Liver (tissue), 9 donors: ENCODE results near the gene KRTAP10-6. TPM values are rescaled to one million over a fixed set of nuclear protein-coding genes. Genes with fewer than 3 reads are reported as not detected.

Experiments used
- DNase-seq: peaks from one replicate; pipeline ENCODE4 v3.0.0-alpha.2; 2017; ENCODE audit warnings: low spot score
- H3K27ac ChIP-seq, 2 donors: one replicate each; pipeline ENCODE4 v1.7.0; 2013; ENCODE audit warnings: inconsistent platforms in 2 of 2, low read length in 2 of 2, control low read depth in 1 of 2, low read depth in 1 of 2, mild to moderate bottlenecking in 1 of 2
- H3K27me3 ChIP-seq, 4 donors: one replicate each; pipeline versions ENCODE4 v1.6.1 to v1.7.0; 2013; ENCODE audit warnings: low read length in 3 of 4, inconsistent platforms in 1 of 4, mild to moderate bottlenecking in 1 of 4, moderate library complexity in 1 of 4; ENCODE audit not compliant: control insufficient read depth in 4 of 4, insufficient read depth in 4 of 4
- H3K36me3 ChIP-seq, 4 donors: one replicate each; pipeline versions ENCODE4 v1.6.1 to v1.7.0; 2013; ENCODE audit warnings: low read length in 3 of 4, mild to moderate bottlenecking in 3 of 4, low read depth in 1 of 4, moderate library complexity in 1 of 4; ENCODE audit not compliant: control insufficient read depth in 4 of 4, insufficient read depth in 3 of 4
- H3K4me1 ChIP-seq, 4 donors: one replicate each; pipeline versions ENCODE4 v1.6.1 to v1.7.0; 2013; ENCODE audit warnings: low read length in 3 of 4, mild to moderate bottlenecking in 3 of 4, moderate library complexity in 1 of 4; ENCODE audit not compliant: control insufficient read depth in 4 of 4, insufficient read depth in 4 of 4
- H3K4me3 ChIP-seq, 3 donors: one replicate each; pipeline versions ENCODE4 v1.6.1 to v1.7.0; 2013; ENCODE audit warnings: low read length in 3 of 3, control low read depth in 1 of 3, low read depth in 1 of 3, mild to moderate bottlenecking in 1 of 3
- H3K9ac ChIP-seq, 2 donors: one replicate each; pipeline ENCODE4 v1.7.0; 2013; ENCODE audit warnings: low read length in 2 of 2, mild to moderate bottlenecking in 2 of 2, moderate library complexity in 2 of 2, control low read depth in 1 of 2, low read depth in 1 of 2
- H3K9me3 ChIP-seq, 4 donors: one replicate each; pipeline versions ENCODE4 v1.6.1 to v1.7.0; 2013; ENCODE audit warnings: low read length in 3 of 4; ENCODE audit not compliant: control insufficient read depth in 4 of 4
- EGR1 ChIP-seq, 2 donors: IDR thresholded peaks; 2 replicates each; pipeline ENCODE4 v1.6.1; 2016 to 2018; ENCODE audit warnings: antibody characterized with exemption in 2 of 2, low read depth in 2 of 2
- FOXA1 ChIP-seq: IDR thresholded peaks from 2 replicates; pipeline ENCODE4 v1.6.1; 2016; ENCODE audit warnings: antibody characterized with exemption
- FOXA2 ChIP-seq: IDR thresholded peaks from 2 replicates; pipeline ENCODE4 v1.6.1; 2016; ENCODE audit warnings: antibody characterized with exemption
- GABPA ChIP-seq, 2 donors: IDR thresholded peaks in 1 of 2; conservative IDR thresholded peaks in 1 of 2; 2 replicates each; pipeline ENCODE4 v1.6.1; 2016; ENCODE audit warnings: antibody characterized with exemption in 2 of 2, mild to moderate bottlenecking in 1 of 2, moderate library complexity in 1 of 2
- HNF4A ChIP-seq, 2 donors: conservative IDR thresholded peaks; 2 replicates each; pipeline ENCODE4 v1.6.1; 2016; ENCODE audit warnings: antibody characterized with exemption in 2 of 2, mild to moderate bottlenecking in 2 of 2
- HNF4G ChIP-seq: IDR thresholded peaks from 2 replicates; pipeline ENCODE4 v1.6.1; 2016; ENCODE audit warnings: antibody characterized with exemption
- JUND ChIP-seq, 2 donors: IDR thresholded peaks; 2 replicates each; pipeline ENCODE4 v1.6.1; 2016; ENCODE audit warnings: antibody characterized with exemption in 2 of 2
- NR2F2 ChIP-seq: IDR thresholded peaks from 2 replicates; pipeline ENCODE4 v1.6.1; 2016; ENCODE audit warnings: antibody characterized with exemption
- RAD21 ChIP-seq, 2 donors: IDR thresholded peaks; 2 replicates each; pipeline ENCODE4 v1.6.1; 2016; ENCODE audit warnings: antibody characterized with exemption in 2 of 2, mild to moderate bottlenecking in 2 of 2
- SP1 ChIP-seq: IDR thresholded peaks from 2 replicates; pipeline ENCODE4 v1.6.1; 2018; ENCODE audit warnings: antibody characterized with exemption, mild to moderate bottlenecking
- TAF1 ChIP-seq: conservative IDR thresholded peaks from 2 replicates; pipeline ENCODE4 v1.6.1; 2016; ENCODE audit warnings: antibody characterized with exemption, mild to moderate bottlenecking
- YY1 ChIP-seq: IDR thresholded peaks from 2 replicates; pipeline ENCODE4 v1.6.1; 2016; ENCODE audit warnings: antibody characterized with exemption, mild to moderate bottlenecking
- WGBS: extraction: QIAGEN DNeasy Blood & Tissue Kit; methylation state at CpG from one replicate; pipeline ENCODE4 v1.1.7; 2013; 5-methylcytosine and 5-hydroxymethylcytosine counted together
- polyA plus RNA-seq, 2 donors: library from polyadenylated mRNA; stranded (reverse) in 1 of 2; unstranded in 1 of 2; fragments of 200-250 nt in 1 of 2; fragments of >200 nt in 1 of 2; fragmentation: Nextera tagmentation in 1 of 2; extraction: Ambion mirVana in 1 of 2; gene quantifications; one replicate each; pipeline versions ENCODE4 v1.2.1 to v1.2.3, GENCODE V29; 2013 to 2015
- total RNA-seq, 2 donors: library from RNA; depleted of rRNA; stranded (reverse); fragments of >200 nt; gene quantifications; one replicate each; pipeline ENCODE4 v1.2.3, GENCODE V29; 2014
- TF ChIP-seq, protein P1 (sequence below): IDR thresholded peaks from 2 replicates; pipeline ENCODE4 v1.6.1; 2016; ENCODE audit warnings: antibody characterized with exemption, mild to moderate bottlenecking
- TF ChIP-seq, protein P2 (sequence below): IDR thresholded peaks from 2 replicates; pipeline ENCODE4 v1.6.1; 2016; ENCODE audit warnings: antibody characterized with exemption
- TF ChIP-seq, protein P3 (sequence below): IDR thresholded peaks from 2 replicates; pipeline ENCODE4 v1.6.1; 2016; ENCODE audit warnings: antibody characterized with exemption
- TF ChIP-seq, protein P4 (sequence below): fragments of 150-350 bp; IDR thresholded peaks from 2 replicates; pipeline ENCODE4 v1.5.1; 2017; ENCODE audit warnings: improper control_type of control experiment, low read depth, low read length; ENCODE audit not compliant: missing input control
- TF ChIP-seq, protein P5 (sequence below): IDR thresholded peaks from 2 replicates; pipeline ENCODE4 v1.6.1; 2016; ENCODE audit warnings: antibody characterized with exemption
- donor health status: healthy.
- donor health status: healthy.
- donor health status: healthy.
- donor health status: healthy.
- donor health status: healthy.

Gene KRTAP10-6
- total and polyA plus RNA-seq, 4 donors = not detected

DNA sequence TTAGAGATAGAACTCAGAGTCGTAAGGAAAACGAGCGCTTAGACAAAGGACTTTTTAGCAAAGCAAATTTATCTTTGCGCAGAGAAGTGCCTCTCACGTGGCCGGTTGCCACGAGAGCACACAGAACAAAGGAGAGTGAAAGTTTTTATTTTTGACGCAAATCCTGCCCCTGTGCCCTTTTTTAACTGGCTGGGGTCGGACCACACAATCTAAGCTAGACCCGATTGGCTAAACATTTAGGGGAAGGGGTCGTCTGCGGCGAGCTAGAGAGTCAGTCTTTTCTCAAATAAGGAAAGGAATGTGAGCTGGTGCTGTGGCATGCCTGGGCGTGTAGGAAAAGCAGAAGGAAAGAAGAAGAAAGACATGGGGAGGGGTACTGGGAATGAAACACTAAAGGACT, 43.4 kb downstream of the KRTAP10-6 start:
- WGBS = 35% methylated on average over 14 of the region's 14 CpGs
- Histone ChIP-seq H3K9me3 (no peaks in the 10 kb centered on the region), H3K27ac (no peak overlapping the region), H3K27me3 (peaks cover 0 to 2% (median 0%) of the 10 kb centered on the region in 4 donors), H3K9ac (no peak overlapping the region), H3K36me3 (no peaks in the 10 kb centered on the region), H3K4me3 (no peak overlapping the region), H3K4me1 (no peaks in the 10 kb centered on the region)
- DNase-seq = no peak
- TF ChIP-seq, protein P1, sequence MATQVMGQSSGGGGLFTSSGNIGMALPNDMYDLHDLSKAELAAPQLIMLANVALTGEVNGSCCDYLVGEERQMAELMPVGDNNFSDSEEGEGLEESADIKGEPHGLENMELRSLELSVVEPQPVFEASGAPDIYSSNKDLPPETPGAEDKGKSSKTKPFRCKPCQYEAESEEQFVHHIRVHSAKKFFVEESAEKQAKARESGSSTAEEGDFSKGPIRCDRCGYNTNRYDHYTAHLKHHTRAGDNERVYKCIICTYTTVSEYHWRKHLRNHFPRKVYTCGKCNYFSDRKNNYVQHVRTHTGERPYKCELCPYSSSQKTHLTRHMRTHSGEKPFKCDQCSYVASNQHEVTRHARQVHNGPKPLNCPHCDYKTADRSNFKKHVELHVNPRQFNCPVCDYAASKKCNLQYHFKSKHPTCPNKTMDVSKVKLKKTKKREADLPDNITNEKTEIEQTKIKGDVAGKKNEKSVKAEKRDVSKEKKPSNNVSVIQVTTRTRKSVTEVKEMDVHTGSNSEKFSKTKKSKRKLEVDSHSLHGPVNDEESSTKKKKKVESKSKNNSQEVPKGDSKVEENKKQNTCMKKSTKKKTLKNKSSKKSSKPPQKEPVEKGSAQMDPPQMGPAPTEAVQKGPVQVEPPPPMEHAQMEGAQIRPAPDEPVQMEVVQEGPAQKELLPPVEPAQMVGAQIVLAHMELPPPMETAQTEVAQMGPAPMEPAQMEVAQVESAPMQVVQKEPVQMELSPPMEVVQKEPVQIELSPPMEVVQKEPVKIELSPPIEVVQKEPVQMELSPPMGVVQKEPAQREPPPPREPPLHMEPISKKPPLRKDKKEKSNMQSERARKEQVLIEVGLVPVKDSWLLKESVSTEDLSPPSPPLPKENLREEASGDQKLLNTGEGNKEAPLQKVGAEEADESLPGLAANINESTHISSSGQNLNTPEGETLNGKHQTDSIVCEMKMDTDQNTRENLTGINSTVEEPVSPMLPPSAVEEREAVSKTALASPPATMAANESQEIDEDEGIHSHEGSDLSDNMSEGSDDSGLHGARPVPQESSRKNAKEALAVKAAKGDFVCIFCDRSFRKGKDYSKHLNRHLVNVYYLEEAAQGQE = no peak
- no peak for TF ChIP-seq FOXA2
- no peak for TF ChIP-seq HNF4A (conservative IDR thresholded peaks at IDR 0.05)
- TF ChIP-seq RAD21 (IDR thresholded peaks at IDR 0.05) = no peak
- no peak for TF ChIP-seq JUND (IDR thresholded peaks at IDR 0.05)
- TF ChIP-seq, protein P2, sequence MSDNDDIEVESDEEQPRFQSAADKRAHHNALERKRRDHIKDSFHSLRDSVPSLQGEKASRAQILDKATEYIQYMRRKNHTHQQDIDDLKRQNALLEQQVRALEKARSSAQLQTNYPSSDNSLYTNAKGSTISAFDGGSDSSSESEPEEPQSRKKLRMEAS = no peak
- TF ChIP-seq GABPA (IDR thresholded peaks at IDR 0.05 in 1 of 2, conservative IDR thresholded peaks at IDR 0.05 in 1 of 2) = no peak
- no peak for TF ChIP-seq SP1
- TF ChIP-seq NR2F2 = no peak
- TF ChIP-seq EGR1 (IDR thresholded peaks at IDR 0.05; ENCODE audit: low read depth in 2 of 2) = no peak
- no peak for TF ChIP-seq FOXA1
- no peak for TF ChIP-seq HNF4G
- TF ChIP-seq, protein P3, sequence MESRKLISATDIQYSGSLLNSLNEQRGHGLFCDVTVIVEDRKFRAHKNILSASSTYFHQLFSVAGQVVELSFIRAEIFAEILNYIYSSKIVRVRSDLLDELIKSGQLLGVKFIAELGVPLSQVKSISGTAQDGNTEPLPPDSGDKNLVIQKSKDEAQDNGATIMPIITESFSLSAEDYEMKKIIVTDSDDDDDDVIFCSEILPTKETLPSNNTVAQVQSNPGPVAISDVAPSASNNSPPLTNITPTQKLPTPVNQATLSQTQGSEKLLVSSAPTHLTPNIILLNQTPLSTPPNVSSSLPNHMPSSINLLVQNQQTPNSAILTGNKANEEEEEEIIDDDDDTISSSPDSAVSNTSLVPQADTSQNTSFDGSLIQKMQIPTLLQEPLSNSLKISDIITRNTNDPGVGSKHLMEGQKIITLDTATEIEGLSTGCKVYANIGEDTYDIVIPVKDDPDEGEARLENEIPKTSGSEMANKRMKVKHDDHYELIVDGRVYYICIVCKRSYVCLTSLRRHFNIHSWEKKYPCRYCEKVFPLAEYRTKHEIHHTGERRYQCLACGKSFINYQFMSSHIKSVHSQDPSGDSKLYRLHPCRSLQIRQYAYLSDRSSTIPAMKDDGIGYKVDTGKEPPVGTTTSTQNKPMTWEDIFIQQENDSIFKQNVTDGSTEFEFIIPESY = no peak

DNA sequence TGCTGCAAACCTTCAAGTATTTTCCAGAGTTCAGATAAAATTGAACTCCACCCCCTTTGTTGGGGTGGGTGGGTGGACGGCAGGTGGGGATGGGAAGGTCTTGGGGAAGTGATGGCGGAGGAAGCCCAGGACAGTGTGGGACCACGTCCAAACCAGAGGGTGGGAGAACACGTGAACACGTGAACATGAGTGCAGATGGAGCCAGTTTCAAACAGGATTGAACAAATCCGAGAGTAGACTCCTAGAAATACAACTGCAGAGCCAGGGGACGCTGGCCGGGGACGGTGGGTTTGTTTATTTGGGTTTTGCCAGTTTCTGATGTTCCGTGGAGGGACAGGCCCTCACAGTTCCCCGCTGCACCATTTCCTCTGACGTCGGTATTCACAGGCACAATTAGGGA, 43.9 kb downstream of the KRTAP10-6 start:
- Histone ChIP-seq H3K4me3 (no peak overlapping the region), H3K9me3 (no peaks in the 10 kb centered on the region), H3K36me3 (no peaks in the 10 kb centered on the region), H3K27ac (no peak overlapping the region), H3K27me3 (peaks cover 0 to 2% (median 0%) of the 10 kb centered on the region in 4 donors), H3K9ac (no peak overlapping the region), H3K4me1 (no peaks in the 10 kb centered on the region)
- TF ChIP-seq HNF4G = no peak
- no peak for TF ChIP-seq HNF4A (conservative IDR thresholded peaks at IDR 0.05)
- TF ChIP-seq YY1 = no peak
- no peak for TF ChIP-seq JUND (IDR thresholded peaks at IDR 0.05)
- TF ChIP-seq, protein P3 = no peak
- TF ChIP-seq, protein P1 = no peak
- TF ChIP-seq, protein P4, sequence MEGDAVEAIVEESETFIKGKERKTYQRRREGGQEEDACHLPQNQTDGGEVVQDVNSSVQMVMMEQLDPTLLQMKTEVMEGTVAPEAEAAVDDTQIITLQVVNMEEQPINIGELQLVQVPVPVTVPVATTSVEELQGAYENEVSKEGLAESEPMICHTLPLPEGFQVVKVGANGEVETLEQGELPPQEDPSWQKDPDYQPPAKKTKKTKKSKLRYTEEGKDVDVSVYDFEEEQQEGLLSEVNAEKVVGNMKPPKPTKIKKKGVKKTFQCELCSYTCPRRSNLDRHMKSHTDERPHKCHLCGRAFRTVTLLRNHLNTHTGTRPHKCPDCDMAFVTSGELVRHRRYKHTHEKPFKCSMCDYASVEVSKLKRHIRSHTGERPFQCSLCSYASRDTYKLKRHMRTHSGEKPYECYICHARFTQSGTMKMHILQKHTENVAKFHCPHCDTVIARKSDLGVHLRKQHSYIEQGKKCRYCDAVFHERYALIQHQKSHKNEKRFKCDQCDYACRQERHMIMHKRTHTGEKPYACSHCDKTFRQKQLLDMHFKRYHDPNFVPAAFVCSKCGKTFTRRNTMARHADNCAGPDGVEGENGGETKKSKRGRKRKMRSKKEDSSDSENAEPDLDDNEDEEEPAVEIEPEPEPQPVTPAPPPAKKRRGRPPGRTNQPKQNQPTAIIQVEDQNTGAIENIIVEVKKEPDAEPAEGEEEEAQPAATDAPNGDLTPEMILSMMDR = no peak
- TF ChIP-seq, protein P5, sequence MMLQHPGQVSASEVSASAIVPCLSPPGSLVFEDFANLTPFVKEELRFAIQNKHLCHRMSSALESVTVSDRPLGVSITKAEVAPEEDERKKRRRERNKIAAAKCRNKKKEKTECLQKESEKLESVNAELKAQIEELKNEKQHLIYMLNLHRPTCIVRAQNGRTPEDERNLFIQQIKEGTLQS = no peak
- TF ChIP-seq FOXA1 = no peak
- TF ChIP-seq FOXA2 = no peak
- TF ChIP-seq, protein P2 = no peak
- no peak for TF ChIP-seq SP1
- no peak for TF ChIP-seq TAF1
- no peak for DNase-seq
- 71% methylated on average over 13 of the region's 13 CpGs for WGBS
